ENCODE measurements around the gene DESI1.
"Not testable (repeated sequence)": the region's sequence is repeated elsewhere in the genome, so short reads cannot be mapped to it uniquely, and the experiment has no call there.

The DESI1 gene

DNA sequence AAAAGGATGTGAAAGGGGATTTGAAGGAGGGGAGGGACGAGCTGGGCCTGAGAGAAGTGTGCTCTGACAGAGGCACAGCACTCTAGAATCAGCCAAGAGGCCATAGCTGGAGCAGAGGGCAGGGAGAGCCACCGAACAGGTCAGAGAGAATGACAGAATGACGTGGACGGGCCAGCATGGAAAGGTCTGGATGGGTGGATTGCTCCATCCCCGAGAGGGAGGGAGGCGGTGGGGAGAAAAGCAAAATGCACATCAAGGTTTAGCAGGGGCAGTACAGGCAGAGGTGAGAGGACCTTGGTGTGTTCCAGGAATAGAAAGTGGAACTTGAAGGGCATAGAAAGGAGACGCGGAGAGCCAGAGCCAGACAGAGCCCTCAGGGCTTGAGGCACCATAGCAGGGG, 38.1 kb downstream of the DESI1 start:
- DNase-seq = no peak

DNA sequence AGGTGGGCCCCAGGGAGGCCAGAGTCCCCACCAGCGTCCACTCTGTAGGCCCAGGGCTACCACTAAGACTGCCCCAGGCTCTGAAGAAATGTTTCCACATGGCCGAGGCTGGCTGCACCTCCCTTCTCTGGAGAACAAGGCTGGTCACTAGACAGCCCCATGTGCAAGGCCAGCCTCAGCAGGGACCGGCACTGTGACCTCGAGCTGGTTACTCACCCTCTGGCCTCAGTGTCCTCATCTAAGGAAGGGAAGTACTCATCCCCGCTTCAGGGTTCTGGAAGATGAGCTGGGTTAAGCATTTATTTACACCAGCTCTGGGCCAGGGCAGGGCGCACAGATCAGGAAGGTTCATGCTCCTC, 40.9 kb downstream of the DESI1 start:
- no peak for DNase-seq

- no peak for DNase-seq
Observed at GRCh38 chr22:41579297-41579996, 41.4 kb downstream of the DESI1 start.

DNA sequence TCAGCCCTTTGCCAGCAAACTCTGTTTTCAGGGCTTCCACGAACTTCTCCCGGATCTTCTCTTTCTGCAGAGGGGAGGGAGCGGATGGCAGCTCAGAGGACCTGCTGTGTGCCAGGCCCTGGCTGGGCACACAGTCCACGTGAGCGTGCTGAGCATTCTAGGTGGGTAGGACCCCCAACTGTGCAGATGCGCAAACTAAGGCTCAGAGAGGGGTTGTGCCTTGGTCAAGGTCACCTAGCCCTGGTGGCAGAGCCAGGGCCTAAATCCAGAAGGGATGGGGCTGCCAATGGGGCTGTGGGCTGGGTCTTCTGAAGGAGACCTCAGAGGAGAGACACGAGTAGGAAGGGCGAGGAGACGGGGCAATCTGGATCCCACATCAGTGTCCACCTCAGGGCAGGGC, 42.0 kb downstream of the DESI1 start:
- DNase-seq = no peak

- no peak for DNase-seq
Observed at GRCh38 chr22:41578114-41578513, 42.7 kb downstream of the DESI1 start.

- peak; percentile 30 to 54 for DNase-seq
Observed at GRCh38 chr22:41576877-41577276, 44.0 kb downstream of the DESI1 start.

DNA sequence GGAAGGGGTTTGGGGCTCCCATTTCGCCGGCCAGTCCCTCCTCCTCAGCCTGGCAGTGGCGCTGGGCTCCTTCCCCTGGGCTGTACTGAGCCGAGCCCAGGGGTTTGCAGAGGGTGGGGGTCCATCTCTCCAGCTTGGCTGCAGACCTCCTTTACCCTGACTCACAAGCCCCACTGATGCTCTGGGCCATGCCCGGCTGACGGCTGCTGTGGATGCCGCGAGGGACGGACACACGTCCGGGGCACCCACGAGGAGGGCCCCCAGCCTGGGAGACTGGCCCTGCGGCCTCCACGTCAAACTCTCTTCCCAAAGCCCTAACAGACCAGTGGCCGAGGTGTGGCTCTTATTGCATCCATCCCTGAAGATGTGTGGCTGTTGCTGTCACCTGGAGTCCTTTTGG, 45.3 kb downstream of the DESI1 start:
- no peak for DNase-seq

GRCh38 chr22:41574847-41575381, 45.9 kb downstream of the DESI1 start:
- no peak for DNase-seq

GRCh38 chr22:41573677-41574076, 47.2 kb downstream of the DESI1 start:
- no peak for DNase-seq

DNA sequence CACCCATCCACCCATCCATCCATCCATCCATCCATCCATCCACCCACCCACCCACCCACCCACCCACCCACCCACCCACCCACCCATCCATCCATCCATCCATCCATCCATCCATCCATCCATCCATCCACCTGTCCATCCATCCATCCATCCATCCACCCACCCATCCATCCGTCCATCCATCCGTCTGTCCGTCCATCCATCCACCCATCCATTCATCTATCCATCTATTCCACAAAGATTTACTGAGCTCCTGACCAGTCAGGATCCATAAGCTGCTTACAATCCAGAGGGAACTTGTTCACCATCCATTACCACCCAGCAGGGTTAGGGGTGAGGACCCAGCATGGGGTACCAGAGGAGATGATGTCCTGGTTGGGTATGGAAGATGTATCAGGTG, 48.5 kb downstream of the DESI1 start:
- DNase-seq = not testable (repeated sequence)

- no peak for DNase-seq
Observed at GRCh38 chr22:41571786-41572185, 49.1 kb downstream of the DESI1 start.

- no peak for DNase-seq
Observed at GRCh38 chr22:41570221-41570620, 50.6 kb downstream of the DESI1 start.

DNA sequence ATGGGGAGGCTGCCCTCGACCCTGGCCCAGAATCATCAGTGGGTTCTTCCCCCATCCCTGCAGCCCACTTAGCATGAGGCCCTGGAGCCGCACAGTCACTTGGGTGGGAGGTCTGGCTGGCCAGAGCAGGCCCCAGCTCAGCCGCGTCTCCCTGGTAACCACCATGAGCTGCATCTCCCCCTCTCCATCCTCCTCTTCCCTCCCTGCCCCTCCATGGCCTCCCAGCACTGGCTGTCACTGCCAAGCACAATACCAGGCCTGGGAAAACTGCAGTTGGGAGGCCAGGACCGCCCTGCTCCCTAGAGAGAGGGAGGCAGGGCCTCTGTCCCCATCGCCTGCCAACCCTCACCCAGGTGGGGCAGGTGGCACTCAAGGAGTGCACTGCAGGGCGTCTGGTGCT, 52.0 kb downstream of the DESI1 start:
- DNase-seq = no peak

GRCh38 chr22:41567512-41567768, 53.4 kb downstream of the DESI1 start:
- no peak for DNase-seq

GRCh38 chr22:41565403-41566054, 55.3 kb downstream of the DESI1 start:
- peak in 1 of 2 donors; percentile 6 for DNase-seq

GRCh38 chr22:41564563-41564962, 56.3 kb downstream of the DESI1 start:
- no peak for DNase-seq

GRCh38 chr22:41563051-41563711, 57.7 kb downstream of the DESI1 start:
- no peak for DNase-seq

DNA sequence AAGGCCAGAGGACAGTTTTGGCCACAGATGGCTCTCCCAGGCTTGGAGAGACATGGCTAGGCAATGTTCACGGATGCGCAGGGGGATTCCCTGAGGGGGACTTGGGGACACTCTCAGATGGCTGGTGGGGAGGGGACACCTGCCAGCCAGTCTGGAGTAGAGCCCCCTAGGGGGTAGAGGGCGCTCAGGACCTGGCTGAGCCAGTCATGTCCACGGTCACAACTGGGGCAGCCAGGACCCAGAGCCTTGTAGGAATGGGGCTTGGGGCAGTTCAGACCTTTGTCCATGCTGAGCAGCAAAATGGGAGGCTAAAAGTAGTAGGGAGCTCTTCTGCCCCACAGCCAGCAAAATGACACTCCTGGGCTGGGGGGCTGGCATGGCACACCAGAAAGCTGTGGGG, 58.4 kb downstream of the DESI1 start:
- no peak for DNase-seq

- no peak for DNase-seq
Observed at GRCh38 chr22:41561788-41562187, 59.1 kb downstream of the DESI1 start.

- no peak for DNase-seq
Observed at GRCh38 chr22:41561335-41561734, 59.5 kb downstream of the DESI1 start.

GRCh38 chr22:41560095-41560471, 60.8 kb downstream of the DESI1 start:
- DNase-seq = no peak

- DNase-seq = not testable (repeated sequence)
Observed at GRCh38 chr22:41558241-41558630, 62.6 kb downstream of the DESI1 start.

DNA sequence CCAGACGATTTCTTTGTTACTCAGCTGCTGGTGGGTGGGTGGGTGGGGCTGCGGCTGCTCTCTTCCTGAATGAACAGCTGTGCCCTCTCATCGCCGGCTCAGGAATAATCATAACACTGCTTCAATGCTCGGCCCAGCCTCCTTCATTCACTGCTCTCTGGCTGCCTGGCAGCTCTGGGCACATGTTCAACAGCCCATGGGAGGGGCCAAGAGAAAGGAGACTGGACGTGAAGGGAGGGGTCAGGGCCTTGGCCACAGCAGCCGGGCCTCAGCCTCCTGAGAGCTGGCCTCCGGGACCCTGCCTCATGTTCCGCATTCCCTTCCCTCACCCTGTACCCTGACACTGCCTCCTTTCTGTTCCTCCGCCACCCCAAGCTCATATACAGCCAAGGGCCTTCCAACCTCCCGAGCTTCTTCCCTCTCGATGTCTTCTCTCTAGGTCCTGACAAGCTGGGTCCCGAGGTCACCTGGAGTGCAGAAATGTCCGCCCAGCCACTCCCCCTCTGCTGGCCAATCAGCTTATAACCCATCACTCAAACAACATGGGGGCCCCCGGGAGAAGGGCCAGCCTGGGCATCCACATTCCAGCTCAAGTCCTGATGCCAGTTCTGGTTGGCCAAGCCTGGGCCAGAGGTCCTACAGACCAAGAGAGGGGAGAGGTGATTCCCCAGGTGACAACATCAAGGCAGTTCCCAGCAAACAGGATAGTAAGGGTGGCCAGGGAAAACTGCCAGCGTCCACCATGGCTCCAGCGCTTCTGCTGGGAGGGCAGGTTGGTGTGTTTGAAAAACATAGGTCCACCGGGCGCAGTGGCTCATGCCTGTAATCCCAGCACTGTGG, 63.2 kb downstream of the DESI1 start:
- DNase-seq = peak in 1 of 2 donors; percentile 26
